ENCODE results near the gene TMEM37.

Gene TMEM37

DNA sequence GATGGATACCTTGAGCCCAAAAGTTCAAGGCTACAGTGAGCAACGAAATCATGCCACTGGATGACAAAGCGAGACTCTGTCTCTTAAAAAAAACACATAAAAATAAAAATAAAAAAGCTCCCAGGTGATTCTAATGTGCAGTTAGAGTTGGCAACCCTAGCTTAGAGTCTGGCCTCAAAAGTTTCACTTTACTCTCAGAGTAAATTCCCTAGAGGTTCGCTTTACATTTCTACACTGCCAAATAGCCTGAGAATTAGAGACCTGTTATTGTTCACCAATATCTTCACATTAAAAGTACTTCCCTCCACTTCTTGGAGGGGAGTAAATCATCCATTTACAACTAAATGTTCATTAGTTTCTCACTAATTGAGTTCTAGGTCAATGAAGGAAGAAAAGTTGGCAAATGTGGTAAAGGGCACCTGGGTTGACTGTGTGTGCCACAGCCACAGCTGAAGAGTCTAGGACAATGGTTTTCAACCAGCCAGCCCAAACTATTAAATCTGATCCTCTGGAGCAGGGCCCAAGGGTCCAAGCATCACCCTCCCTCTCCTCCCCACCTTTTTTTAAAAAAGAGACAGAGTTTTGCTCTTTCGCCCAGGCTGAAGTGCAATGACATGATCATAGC, 15.2 kb upstream of the TMEM37 start:
- in situ Hi-C loops (cut with HindIII; ENCODE audit: low sequenced_read_pairs): no loop called here

DNA sequence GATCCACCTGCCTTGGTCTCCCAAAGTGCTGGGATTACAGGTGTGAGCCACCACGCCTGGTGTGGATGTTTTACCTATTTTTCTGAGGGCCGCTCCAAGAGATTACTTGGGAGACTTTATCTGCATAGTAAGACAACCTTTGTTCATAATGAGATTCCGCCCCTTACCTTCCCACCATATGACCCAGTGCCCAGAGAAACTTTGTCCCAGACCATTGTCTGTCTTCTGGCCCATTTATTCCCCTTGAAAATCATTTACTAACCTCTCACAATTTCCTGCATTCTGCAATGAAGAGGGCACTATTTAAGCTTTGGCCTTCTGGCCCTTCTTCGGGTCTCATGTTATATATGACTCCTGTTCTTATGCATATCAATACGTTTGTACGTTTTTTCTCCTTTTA, 13.7 kb upstream of the TMEM37 start:
- in situ Hi-C loops (cut with HindIII; ENCODE audit: low sequenced_read_pairs): no loop called here

DNA sequence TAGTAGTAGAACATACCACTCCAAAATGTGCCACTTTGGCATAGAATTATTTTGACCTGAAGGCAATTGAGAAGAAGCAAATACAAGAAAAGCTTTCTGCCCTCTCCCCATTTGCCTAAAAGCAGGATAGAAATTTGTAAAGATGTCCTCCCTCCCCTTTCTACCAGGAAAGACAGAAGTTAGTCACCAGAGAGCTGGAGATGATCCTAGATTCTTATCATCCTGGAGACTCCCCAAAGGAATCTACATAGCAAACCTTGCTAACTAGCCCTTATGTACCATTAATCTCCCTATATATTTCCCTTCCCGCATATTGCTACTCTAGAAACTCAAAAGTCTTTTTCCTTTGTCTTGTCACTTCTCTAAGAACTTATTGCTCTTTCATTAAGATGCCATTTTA, 12.6 kb upstream of the TMEM37 start:
- in situ Hi-C loops (cut with HindIII; ENCODE audit: low sequenced_read_pairs): no loop called here

DNA sequence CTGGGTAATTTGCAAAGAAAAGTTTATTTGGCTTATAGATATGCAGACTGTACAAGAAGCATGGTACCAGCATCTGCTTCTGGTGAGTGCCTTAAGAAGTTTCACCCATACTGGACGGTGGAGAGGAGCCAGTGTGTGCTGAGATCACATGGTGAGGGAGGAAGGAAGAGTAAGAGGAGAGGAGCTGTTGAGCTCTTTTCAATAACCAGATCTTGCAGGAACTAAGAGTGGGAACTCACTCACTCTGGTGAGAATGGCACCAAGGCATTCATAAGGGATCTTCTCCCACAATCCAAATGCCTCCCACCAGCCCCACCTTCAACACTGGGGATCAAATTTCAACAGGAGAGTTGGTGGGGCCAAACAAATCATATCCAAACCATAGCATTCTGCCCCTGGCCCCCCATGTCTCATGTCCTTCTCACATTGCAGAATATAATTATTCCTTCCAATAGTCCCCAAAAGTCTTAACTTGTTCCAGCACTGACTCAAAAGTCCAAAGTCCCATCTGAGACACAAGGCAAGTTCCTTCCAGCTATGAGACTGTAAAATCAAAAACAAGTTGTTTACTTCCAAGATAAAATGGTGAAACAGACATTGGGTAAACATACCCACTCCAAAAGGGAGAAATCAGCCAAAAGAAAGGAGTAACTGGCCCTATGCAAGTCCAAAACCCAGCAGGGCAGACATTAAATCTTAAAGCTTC, 11.7 kb upstream of the TMEM37 start:
- in situ Hi-C loops (cut with HindIII; ENCODE audit: low sequenced_read_pairs): loop anchor here (5.0 kb wide), 1 partner anchor 92 kb away; no protein-coding TSS in a partner anchor

DNA sequence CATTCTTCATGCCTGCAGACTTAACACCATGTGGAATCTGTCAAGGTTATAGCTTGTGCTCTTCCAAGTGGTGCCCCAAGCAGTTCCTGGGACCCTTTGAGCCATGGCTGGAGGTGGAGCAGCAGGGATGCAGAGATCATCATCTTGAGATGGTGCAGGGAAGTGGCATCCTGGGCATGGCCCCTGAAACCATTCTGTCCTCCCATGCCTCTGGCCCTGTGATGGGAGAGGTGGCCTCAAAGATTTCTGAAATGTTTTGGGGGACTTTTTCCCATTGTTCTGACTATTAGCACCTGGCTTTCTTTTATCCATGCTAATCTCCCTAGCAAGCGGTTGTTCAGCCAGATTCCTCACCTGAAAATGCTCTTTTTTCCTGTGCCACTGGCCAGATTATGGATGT, 10.3 kb upstream of the TMEM37 start:
- in situ Hi-C loops (cut with HindIII; ENCODE audit: low sequenced_read_pairs): loop anchor here (5.0 kb wide), 1 partner anchor 91 kb away; no protein-coding TSS in a partner anchor

DNA sequence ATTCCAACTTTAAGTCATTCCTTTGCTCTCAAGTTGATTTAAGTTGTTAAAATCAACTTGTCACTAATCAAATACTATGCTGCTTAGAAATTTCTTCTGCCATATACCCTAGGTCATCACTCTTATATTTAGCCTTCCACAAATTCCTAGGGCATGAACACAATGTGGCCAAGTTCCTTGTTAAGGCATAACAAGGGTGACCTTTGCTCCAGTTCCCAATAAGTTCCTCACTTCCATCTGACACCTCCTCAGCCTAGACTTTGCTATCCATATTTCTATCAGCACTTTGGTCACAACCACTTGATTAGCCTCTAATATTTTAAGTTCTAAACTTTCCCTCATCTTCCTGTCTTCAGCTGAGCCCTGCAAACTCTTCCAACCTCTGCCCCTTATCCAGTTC, 9.9 kb upstream of the TMEM37 start:
- in situ Hi-C loops (cut with HindIII; ENCODE audit: low sequenced_read_pairs): loop anchor here (5.0 kb wide), 1 partner anchor 91 kb away; no protein-coding TSS in a partner anchor

DNA sequence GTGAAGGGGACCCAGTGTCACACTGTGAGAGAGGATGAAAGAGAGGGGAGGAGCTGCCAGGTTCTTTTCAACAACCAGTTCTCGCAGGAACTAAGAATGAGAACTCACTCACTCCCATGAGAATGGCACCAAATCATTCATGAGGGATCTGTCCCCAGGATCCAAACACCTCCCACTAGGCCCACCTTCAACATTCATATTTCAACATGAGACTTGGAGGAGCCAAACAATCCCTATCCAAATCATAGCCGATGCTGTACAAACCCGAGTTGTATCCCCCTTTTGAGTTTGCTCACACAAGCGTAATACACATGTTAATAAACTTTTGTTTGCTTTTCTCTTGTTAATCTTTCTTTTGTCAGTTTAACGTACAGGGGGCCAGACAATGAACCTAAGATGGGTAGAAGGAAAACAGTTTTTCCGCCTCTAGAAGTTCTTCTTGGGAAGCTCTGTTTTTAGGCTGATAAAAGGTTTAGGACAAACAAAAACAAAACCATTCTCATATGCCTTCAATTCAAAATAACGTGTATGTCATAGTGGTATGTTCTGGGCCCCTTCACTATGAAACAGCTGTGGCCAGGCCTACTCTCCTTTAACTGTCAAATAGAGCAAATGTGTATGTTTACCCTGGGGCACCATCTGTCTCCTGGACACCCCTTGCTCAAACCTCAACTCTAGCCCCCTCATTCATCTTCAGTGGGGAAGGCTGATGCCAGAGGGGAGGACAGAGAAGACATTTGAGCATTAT, 9.1 kb upstream of the TMEM37 start:
- in situ Hi-C loops (cut with HindIII; ENCODE audit: low sequenced_read_pairs): loop anchor here (5.0 kb wide), 1 partner anchor 90 kb away; no protein-coding TSS in a partner anchor

DNA sequence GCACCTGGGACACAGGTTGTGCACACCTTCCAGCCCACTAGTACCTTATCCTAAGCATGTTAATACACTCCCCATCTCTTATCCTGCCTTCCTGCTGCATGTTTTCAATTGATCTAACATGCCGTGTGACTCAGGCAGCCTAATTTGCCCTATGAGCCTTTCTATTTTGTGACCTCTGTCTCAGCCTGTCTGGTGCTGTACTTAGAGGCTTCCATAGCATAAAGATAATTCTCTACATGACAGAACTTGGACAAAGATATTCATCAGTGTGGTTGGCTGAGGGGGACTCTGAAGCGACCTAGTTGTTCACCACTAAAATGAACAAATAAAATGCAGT, 8.6 kb upstream of the TMEM37 start:
- in situ Hi-C loops (cut with HindIII; ENCODE audit: low sequenced_read_pairs): loop anchor here (5.0 kb wide), 1 partner anchor 89 kb away; no protein-coding TSS in a partner anchor

DNA sequence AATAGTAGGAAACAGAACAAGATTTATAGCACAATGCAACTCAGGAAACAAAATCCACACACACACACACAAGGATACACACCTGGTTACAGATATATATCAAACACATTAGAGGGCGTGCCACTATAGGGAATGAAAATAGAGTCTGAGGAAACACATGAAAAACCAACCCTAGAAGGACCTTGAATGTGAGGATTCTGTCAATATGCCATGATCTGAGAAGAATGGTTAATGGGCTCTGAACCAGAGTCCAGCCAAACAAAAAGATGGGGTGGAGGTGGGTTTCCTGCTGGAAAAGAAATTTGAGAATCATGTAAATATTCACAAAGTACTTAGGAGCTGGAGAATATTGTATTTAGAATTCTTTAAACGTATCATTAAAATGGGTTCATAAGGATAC, 7.8 kb upstream of the TMEM37 start:
- in situ Hi-C loops (cut with HindIII; ENCODE audit: low sequenced_read_pairs): loop anchor here (5.0 kb wide), 1 partner anchor 88 kb away; no protein-coding TSS in a partner anchor

DNA sequence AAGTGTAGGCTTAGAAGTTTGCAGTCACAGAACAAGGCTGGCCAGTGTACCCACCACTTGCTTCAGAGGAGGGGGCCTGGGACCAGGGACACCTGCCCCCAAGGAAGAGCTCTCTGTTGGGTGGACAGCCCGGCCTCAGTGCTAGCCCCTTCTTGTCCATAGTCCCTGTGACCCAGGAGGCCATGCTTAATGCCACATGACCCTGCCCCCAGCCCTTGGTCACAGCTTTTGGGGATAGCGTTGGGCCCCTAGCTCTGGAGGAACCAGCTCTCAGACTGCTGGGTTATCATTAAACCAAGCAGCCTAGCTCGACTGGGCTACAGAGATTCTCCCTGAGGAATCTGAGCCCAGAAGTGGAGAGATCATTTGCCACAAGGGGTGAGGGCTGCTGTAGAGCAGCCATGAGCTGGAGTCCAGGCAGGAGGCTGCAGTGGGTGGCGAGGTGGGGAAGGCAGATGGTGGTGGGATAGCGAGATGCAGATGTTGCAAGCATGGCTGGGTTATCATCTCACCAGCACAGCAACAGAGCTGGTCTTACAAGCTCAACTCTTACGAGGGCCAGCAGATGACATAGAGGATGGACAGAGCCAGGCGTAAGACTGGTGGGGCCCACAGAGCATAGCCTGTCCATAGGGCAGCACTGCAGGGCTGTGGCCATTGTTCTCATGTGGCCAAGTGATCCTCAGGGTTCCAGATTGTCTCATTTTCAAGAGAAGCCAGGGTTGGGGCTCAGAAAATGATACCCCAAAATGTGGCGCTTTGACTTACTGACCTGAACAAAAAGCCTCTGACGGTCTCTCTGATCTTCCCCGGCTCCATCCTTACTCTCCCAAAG, 7.2 kb upstream of the TMEM37 start:
- in situ Hi-C loops (cut with HindIII; ENCODE audit: low sequenced_read_pairs): loop anchor here (5.0 kb wide), 2 partner anchors 53 to 88 kb away; no protein-coding TSS in a partner anchor

DNA sequence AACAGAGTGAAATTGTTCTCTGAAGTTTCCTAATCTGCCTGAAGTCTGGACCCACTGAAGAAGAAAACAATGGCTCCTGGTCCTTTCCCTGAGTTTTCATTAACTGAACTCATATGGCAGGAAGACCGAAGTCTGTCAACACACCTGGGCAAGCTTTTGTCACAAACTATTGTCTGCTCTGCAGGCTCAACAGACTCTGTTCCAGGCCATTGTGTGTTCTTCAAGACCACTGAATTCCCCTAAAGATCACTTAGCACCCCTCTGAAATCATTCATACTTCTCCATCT, 6.6 kb upstream of the TMEM37 start:
- in situ Hi-C loops (cut with HindIII; ENCODE audit: low sequenced_read_pairs): loop anchor here (5.0 kb wide), 1 partner anchor 52 kb away; no protein-coding TSS in a partner anchor

DNA sequence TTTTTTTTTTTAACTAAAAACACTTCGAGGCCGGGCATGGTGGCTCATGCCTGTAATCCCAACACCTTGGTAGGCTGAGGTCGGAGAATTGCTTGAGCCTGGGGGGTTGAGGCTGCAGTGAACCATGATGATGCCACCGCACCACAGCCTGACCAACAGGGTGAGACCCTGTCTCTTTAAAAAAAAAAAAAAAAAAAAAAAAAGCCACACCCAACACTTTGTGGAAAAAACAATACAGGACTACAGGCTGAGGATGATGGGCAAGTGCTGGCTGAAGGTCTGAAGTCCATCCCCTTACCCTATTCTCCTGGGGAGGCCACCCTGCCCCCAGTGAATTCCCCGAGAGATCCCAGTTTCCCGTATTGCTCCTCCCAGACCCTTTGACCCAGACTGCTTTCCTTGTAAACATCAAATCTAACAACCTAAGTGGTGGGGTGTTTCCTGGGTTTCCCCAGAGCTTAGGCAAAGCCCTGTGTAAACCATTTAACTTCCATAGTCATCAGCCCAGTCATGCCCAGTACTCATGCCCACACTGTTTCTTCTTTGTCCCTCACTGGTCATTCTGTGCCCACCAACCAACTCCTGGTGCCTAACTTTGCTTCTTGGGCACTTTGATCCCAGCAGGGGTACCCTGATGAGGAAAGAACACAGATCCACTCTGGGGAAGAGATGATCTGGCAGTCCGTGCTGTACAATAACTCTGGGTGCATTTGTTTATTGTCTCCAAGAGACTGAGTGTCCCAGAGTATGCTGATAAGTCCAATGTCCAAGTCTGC, 5.8 kb upstream of the TMEM37 start:
- in situ Hi-C loops (cut with HindIII; ENCODE audit: low sequenced_read_pairs): loop anchor here (5.0 kb wide), 1 partner anchor 51 kb away; no protein-coding TSS in a partner anchor

DNA sequence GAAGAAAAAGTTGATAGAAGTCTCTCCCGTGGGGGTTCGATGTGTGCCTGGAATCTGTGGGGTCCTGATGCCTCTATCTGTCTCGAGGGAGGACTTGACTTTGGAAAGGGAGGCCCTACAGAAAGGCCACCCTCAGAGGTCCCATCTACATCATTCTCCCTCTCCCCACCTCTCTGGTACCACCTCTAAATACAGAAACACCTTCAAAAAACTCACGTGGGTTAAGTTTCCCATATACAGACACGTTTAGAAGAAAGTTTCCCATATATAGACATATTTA, 5.3 kb upstream of the TMEM37 start:
- in situ Hi-C loops (cut with HindIII; ENCODE audit: low sequenced_read_pairs): loop anchor here (5.0 kb wide), 1 partner anchor 51 kb away; no protein-coding TSS in a partner anchor

DNA sequence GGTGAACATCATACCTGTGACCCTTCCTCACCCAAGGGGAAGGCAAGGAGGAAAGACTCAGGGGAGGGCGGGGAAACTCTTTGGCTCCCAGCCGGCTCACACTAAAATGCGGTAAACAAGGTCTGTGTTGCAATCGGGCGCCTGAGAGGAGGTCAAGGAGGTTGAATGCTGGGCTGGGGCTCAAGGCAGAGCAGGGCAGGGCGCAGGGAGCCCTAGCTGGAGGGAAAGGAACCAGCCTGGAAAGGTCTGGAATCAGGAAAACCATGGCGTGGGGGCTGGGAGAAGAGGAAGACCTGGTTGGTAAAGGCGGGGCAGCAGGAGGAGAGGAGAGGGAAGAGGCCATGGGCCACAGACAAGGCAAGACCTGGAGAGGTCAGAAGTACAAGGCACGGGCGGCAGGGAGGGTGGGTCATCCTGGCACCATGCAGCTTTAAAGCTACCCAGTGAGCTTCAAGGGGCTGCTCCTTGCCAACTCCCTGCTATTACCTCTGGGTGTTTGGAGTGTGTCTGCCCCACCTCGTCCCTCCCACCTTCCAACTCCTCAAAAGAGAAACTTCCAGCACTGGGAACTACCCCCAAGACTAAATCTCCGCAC, 4.8 kb upstream of the TMEM37 start:
- in situ Hi-C loops (cut with HindIII; ENCODE audit: low sequenced_read_pairs): loop anchor here (5.0 kb wide), 1 partner anchor 50 kb away; no protein-coding TSS in a partner anchor

DNA sequence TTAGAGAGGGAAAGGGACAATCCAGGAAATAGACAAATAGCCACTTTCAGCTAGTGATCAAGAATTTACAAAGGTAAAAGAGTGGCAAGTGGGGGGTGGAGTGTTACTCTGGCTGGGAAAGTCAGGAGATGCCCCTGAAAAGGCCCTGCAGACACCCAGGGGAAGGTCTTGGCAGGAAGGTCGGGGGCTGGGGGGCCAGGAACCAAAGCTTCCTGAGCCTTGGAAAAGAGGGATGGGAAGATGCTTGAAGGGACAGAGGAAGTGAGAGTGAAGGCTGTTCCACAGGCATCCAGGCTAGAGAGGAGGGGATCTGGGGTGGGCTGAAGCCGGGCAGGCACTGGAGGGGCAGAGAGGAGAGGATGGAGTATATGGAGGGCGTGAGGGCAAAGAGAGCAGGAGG, 3.9 kb upstream of the TMEM37 start:
- in situ Hi-C loops (cut with HindIII; ENCODE audit: low sequenced_read_pairs): loop anchor here (5.0 kb wide), 1 partner anchor 50 kb away; no protein-coding TSS in a partner anchor

DNA sequence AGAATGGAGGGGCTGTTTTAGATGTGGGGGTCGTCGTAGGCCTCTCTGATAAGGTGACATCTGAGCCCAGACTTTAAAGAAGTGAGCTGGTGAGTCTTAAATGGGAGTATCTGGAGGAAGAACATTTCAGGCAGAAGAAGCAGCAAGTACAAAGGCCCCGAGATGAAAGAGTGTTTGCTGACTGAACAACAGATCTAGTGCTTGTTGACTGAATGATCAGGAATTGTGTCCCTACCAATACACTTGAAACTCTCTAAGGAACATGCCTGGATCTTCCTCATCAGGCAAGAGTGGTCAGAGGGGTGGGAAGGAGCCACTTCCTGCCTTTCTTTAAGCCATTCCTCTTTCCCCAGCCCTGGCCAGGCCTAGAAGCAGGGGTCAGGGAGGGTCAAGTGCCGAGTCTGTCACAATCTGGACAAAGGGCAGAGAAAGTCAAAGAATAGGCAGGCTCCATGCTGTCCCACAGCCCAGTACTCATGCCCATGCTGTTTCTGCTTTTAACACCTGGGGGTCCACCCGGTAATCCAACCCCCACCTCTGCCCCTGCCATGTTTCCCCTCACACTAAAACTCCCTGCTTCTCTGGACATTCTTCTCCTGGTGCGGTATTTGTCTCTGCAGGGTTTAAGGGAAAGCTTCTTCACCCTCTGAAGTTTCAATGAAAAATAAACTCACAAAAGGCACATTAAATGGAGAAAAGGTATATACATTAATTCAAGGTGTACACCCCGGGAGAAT, 3.0 kb upstream of the TMEM37 start:
- in situ Hi-C loops (cut with HindIII; ENCODE audit: low sequenced_read_pairs): loop anchor here (5.0 kb wide), 1 partner anchor 49 kb away; no protein-coding TSS in a partner anchor

DNA sequence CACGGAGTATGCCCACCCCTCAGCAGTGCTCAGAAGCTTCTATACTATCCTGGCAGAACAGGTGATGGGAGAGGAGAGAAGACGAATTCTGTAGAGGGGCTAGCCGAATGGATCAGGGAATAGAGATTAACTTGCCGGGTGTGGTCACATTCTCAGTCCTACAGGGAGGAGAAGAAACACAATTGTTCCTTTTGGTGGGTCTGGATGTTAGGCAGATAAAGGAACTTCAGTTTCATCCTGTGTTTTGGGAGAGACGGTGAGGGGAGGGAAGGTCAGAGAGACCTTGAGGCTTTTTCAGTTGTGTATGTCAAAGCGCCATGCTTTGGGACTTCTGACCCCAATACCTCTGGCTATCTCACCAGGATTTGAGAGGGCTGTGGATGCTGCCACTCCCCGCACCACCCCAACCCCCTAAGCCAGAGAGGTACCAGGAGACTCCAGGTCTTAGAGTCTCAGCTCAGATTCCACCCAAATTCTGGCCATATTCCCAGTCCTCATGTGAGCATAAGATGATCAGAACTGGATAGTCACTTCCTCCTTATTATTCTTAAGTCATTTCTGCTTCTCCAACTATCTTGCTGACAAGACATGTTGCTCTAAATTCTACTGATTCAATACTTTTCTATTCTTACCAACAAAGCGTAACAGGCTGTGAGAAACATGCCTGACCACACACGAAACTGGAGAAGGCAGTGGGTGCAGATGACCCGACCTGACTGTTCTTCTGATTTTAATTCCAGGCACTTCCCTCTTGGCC, 2.3 kb upstream of the TMEM37 start:
- in situ Hi-C loops (cut with HindIII; ENCODE audit: low sequenced_read_pairs): loop anchor here (5.0 kb wide), 1 partner anchor 48 kb away; no protein-coding TSS in a partner anchor

DNA sequence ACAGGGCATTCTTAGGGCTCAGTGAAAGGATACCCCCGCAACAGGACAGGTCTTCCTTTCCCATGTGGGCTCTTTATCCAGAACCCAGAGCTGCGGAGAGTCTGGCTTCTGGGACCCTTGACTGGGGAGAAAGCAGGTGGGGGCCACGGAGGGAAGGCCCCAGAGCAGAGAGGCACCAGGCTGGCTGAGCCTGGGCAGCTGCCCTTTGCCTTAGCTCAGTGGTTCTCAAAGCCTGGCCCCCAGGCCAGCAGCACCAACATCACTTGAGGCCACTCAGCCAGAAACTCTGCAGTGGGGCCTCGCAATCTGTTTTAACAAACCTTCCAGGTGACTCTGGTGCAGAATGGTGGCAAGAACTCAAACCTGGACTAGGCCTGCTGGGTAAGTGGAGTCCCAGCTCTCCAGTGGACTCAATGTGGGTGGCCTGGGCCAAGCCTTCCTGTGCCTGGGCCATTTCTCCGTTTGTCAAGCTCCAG, 1.6 kb upstream of the TMEM37 start:
- in situ Hi-C loops (cut with HindIII; ENCODE audit: low sequenced_read_pairs): no loop called here

All from endothelial cell of hepatic sinusoid (primary cell).